Body of pancreas (tissue), 4 donors: ENCODE results near the gene MYO15B. TPM values are rescaled to one million over a fixed set of nuclear protein-coding genes. Genes with fewer than 3 reads are reported as not detected.

Source experiments
- ATAC-seq: fragments of 150-250 bp; one replicate; pipeline ENCODE4 v1.9.1; 2016
- DNase-seq, 4 donors: peaks; one replicate each; pipeline ENCODE4 v3.0.0-alpha.2; 2019
- H3K27ac ChIP-seq, 4 donors: fragments of 200-600 bp; sonication (generic); 1 replicate in 3 of 4; 2 replicates in 1 of 4; pipeline versions ENCODE4 v1.5.1 to v1.6.1; 2016 to 2019; ENCODE audit warnings: mild to moderate bottlenecking in 1 of 4, mixed read lengths in 1 of 4, moderate library complexity in 1 of 4
- H3K27me3 ChIP-seq, 2 donors: fragments of 200-600 bp; sonication (generic); one replicate each; pipeline ENCODE4 v1.6.0; 2016; ENCODE audit warnings: mild to moderate bottlenecking in 1 of 2
- H3K36me3 ChIP-seq, 2 donors: fragments of 200-600 bp; sonication (generic); replicated peaks in 1 of 2; 2 replicates each; pipeline ENCODE4 v1.5.1; 2016; ENCODE audit warnings: low read depth in 2 of 2; ENCODE audit not compliant: insufficient read depth in 1 of 2
- H3K4me1 ChIP-seq: fragments of 200-600 bp; sonication (generic); one replicate; pipeline ENCODE4 v1.6.0; 2016
- H3K4me3 ChIP-seq, 2 donors: fragments of 200-600 bp; sonication (generic); 1 replicate in 1 of 2; 2 replicates in 1 of 2; pipeline ENCODE4 v1.5.1; 2016 to 2019
- H3K9me3 ChIP-seq, 3 donors: fragments of 200-600 bp; sonication (generic); 1 replicate in 2 of 3; 2 replicates in 1 of 3; pipeline ENCODE4 v1.5.1; 2016
- CTCF ChIP-seq, 7 experiments: fragments of 450-650 bp in 4 of 7; fragments of 200-600 bp in 3 of 7; sonication (generic) in 3 of 7; IDR thresholded peaks; one replicate each; pipeline ENCODE4 v1.5.1; 2016 to 2019; ENCODE audit warnings: antibody characterized with exemption in 7 of 7
- POLR2A ChIP-seq, 3 donors: fragments of 450-650 bp; IDR thresholded peaks; one replicate each; pipeline ENCODE4 v1.6.1; 2016; ENCODE audit warnings: antibody characterized with exemption in 3 of 3, mild to moderate bottlenecking in 2 of 3
- WGBS, 2 donors: methylation state at CpG; one replicate each; pipeline ENCODE4 v1.1.5; 2017; 5-methylcytosine and 5-hydroxymethylcytosine counted together
- intact Hi-C: fragments of 100-400 bp; cut with DNase I; formaldehyde crosslinking; loops from one replicate; pipeline ENCODE4 v1.15.1; 2023
- total RNA-seq, 2 donors: library from RNA; depleted of rRNA; stranded (reverse); fragments of >200 nt; gene quantifications; one replicate each; pipeline ENCODE4 v1.1.0, GENCODE V29; 2016

Gene MYO15B
- total RNA-seq, 2 donors from 2014 or later: 61.2 to 183 TPM

DNA sequence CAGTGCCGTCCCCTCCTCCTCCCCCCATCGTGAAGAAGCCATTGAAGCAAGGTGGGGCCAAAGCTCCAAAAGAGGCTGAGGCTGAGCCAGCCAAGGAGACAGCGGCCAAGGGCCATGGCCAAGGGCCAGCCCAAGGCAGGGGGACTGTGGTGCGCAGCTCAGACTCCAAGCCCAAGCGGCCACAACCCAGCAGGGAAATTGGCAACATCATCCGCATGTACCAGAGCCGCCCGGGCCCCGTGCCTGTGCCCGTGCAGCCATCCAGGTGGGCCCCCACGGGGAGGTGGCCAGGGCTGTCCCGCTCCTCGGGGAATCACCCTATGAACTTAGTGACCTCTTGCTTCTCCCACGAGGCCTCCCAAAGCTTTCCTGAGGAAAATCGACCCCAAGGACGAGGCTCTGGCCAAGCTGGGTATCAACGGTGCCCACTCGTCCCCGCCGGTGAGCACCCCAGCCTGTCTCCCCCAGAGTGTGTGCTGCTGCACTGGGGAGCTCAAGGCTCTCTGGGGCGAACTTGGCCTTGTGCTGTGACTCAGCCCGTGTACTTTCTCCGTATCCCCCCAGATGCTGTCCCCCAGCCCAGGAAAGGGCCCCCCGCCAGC is 29.0 kb downstream of the MYO15B start:
- no peaks in the 10 kb centered on the region for H3K9me3 ChIP-seq
- H3K36me3 ChIP-seq: no peaks in the 10 kb centered on the region
- DNase-seq (no peak), ATAC-seq (no peak)
- H3K27ac ChIP-seq: no peak overlapping the region
- no peak overlapping the region for H3K4me3 ChIP-seq
- intact Hi-C loops: no loop called here
- H3K4me1 ChIP-seq: no peaks in the 10 kb centered on the region
- no peaks in the 10 kb centered on the region for H3K27me3 ChIP-seq
- WGBS, 2 donors: 76 to 77% methylated on average over 11 to 24 of the region's 24 CpGs
- TF ChIP-seq POLR2A (IDR thresholded peaks at IDR 0.05) (no peak), CTCF (IDR thresholded peaks at IDR 0.05) (no peak)

- TF ChIP-seq POLR2A (IDR thresholded peaks at IDR 0.05): no peak
- no peak for TF ChIP-seq CTCF (IDR thresholded peaks at IDR 0.05)
- Histone ChIP-seq H3K4me3 (no peak overlapping the region), H3K27ac (no peak overlapping the region), H3K36me3 (no peaks in the 10 kb centered on the region), H3K4me1 (no peaks in the 10 kb centered on the region), H3K27me3 (no peaks in the 10 kb centered on the region), H3K9me3 (no peaks in the 10 kb centered on the region)
- intact Hi-C loops: no loop called here
- DNase-seq: no peak
- 53 to 90% methylated on average over 3 to 14 of the region's 16 CpGs for WGBS, 2 donors
- ATAC-seq: no peak
Measured at GRCh38 chr17:75617218-75617617, 29.6 kb downstream of the MYO15B start.

DNA sequence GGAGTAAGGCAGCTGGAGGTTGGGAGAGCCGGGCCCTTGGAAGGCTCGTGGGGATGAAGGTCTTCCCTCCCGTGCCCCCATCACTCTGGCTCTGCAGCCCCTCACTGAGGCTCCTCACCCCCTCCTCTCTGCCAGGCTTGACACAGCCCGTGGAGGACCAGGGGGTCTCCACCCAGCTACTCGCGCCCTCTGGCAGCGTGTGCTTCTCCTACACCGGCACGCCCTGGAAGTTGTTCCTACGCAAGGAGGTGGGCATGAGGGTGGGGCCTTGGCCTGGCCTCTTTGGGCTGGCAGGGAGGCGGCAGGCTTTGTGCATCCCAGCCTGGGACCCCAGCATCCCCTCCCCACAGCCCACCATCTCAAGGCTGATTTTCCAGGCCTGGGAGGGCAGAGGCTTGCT is 30.1 kb downstream of the MYO15B start:
- 71 to 85% methylated on average over 8 to 11 of the region's 11 CpGs for WGBS, 2 donors
- H3K4me3 ChIP-seq: no peak overlapping the region
- H3K9me3 ChIP-seq: no peaks in the 10 kb centered on the region
- DNase-seq (no peak), ATAC-seq (no peak)
- H3K27ac ChIP-seq: no peak overlapping the region
- TF ChIP-seq CTCF (IDR thresholded peaks at IDR 0.05) (no peak), POLR2A (IDR thresholded peaks at IDR 0.05) (no peak)
- no peaks in the 10 kb centered on the region for H3K4me1 ChIP-seq
- intact Hi-C loops: no loop called here
- H3K36me3 ChIP-seq: no peaks in the 10 kb centered on the region
- H3K27me3 ChIP-seq: no peaks in the 10 kb centered on the region

DNA sequence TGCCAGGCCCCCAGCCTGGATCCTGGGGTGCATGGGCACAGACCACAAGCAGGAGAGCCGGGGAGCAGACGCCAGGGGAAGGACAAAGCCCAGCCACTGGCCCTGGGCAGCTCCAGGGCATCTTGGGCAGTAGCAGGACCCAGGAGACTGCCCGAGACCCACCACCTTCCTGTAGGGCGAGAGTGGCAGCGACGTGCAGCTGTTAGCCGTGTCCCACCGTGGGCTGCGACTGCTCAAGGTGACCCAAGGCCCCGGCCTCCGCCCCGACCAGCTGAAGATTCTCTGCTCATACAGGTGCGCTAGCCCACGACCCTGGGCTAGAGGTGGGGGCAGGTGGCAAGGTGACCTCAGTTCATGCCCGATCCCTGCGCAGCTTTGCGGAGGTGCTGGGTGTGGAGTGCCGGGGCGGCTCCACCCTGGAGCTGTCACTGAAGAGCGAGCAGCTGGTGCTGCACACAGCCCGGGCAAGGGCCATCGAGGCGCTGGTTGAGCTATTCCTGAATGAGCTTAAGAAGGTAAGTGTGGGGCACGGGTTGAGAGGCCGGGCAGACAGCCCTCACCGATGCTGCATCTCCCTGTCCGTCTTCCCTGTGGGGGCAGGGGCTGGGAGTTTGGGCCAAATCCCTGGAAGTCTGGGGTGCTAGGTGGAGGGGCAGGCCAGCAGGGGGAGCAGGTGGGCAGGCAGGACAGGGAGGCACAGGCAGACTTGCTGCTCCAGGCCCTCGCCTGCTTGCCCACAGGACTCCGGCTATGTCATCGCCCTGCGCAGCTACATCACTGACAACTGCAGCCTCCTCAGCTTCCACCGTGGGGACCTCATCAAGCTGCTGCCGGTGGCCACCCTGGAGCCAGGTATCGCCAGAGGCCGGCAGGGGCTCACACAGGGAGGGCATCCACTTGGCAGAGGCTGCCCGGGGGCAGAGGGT is 32.2 kb downstream of the MYO15B start:
- no peaks in the 10 kb centered on the region for H3K36me3 ChIP-seq
- H3K27me3 ChIP-seq: no peaks in the 10 kb centered on the region
- no peak overlapping the region for H3K27ac ChIP-seq
- 49 to 59% methylated on average over 16 to 36 of the region's 36 CpGs for WGBS, 2 donors
- no peak overlapping the region for H3K4me3 ChIP-seq
- no peaks in the 10 kb centered on the region for H3K4me1 ChIP-seq
- TF ChIP-seq CTCF (IDR thresholded peaks at IDR 0.05): peak in 5 of 7 experiments; percentile 13 to 35 (median 32)
- no peak for TF ChIP-seq POLR2A (IDR thresholded peaks at IDR 0.05)
- no peaks in the 10 kb centered on the region for H3K9me3 ChIP-seq
- DNase-seq (peak; percentile 16 to 45 (median 36)), ATAC-seq (peak; percentile 43)
- intact Hi-C loops: no loop called here
